GM21737 (cell line): ENCODE data around the gene SNRNP25.
"Not testable (repeated sequence)": the region's sequence is repeated elsewhere in the genome, so short reads cannot be mapped to it uniquely, and the experiment has no call there.

Source experiments
- ATAC-seq: cut with Tn5 transposase; IDR thresholded peaks from one replicate; pipeline ENCODE4 v1.9.1; 2021; ENCODE audit warnings: mild to moderate bottlenecking, moderate library complexity; ENCODE audit not compliant: unreplicated experiment

The SNRNP25 gene

GRCh38 chr16:41439-42068 is 12.1 kb upstream of the SNRNP25 start:
- ATAC-seq, result no peak

GRCh38 chr16:42069-42457 is 11.6 kb upstream of the SNRNP25 start:
- no peak for ATAC-seq

- ATAC-seq, result no peak
Measured at GRCh38 chr16:42691-43090, 10.9 kb upstream of the SNRNP25 start.

- ATAC-seq, result no peak
Measured at GRCh38 chr16:43294-43693, 10.3 kb upstream of the SNRNP25 start.

GRCh38 chr16:44655-45054 is 9.0 kb upstream of the SNRNP25 start:
- no peak for ATAC-seq

GRCh38 chr16:45454-45853 is 8.2 kb upstream of the SNRNP25 start:
- no peak for ATAC-seq

GRCh38 chr16:46510-46909 is 7.1 kb upstream of the SNRNP25 start:
- ATAC-seq, result not testable (repeated sequence)

GRCh38 chr16:47234-47633 is 6.4 kb upstream of the SNRNP25 start:
- no peak for ATAC-seq

GRCh38 chr16:50769-51591 is 2.6 kb upstream of the SNRNP25 start:
- no peak for ATAC-seq

GRCh38 chr16:54237-54581 is 581 bp downstream of the SNRNP25 start:
- no peak for ATAC-seq

- no peak for ATAC-seq
Measured at GRCh38 chr16:55571-56136, 2.0 kb downstream of the SNRNP25 start.

GRCh38 chr16:56231-56927 is 2.8 kb downstream of the SNRNP25 start:
- ATAC-seq, result no peak

- ATAC-seq, result no peak
Measured at GRCh38 chr16:57711-58110, 4.1 kb downstream of the SNRNP25 start.

- no peak for ATAC-seq
Measured at GRCh38 chr16:58491-59439, 5.1 kb downstream of the SNRNP25 start.

GRCh38 chr16:59440-60059 is 5.9 kb downstream of the SNRNP25 start:
- no peak for ATAC-seq

GRCh38 chr16:60166-60565 is 6.5 kb downstream of the SNRNP25 start:
- no peak for ATAC-seq

- no peak for ATAC-seq
Measured at GRCh38 chr16:60929-61878, 7.6 kb downstream of the SNRNP25 start.

- ATAC-seq, result no peak
Measured at GRCh38 chr16:61879-62281, 8.3 kb downstream of the SNRNP25 start.
